HepG2 (cell line): ENCODE data around the gene CTBP1. TPM values are rescaled to one million over a fixed set of nuclear protein-coding genes. Genes with fewer than 3 reads are reported as not detected.

Experiments
- ARID2 ChIP-seq: sonication (generic); formaldehyde crosslinking; IDR thresholded peaks from 2 replicates; pipeline ENCODE4 v1.8.1; 2022; ENCODE audit warnings: mild to moderate bottlenecking, missing genetic modification reagents, borderline replicate concordance
- ATRX ChIP-seq: sonication (generic); formaldehyde crosslinking; IDR thresholded peaks from 2 replicates; pipeline ENCODE4 v1.4.0; 2020; ENCODE audit warnings: missing genetic modification reagents, borderline replicate concordance
- BRD4 ChIP-seq: sonication (generic); formaldehyde crosslinking; IDR thresholded peaks from 2 replicates; pipeline ENCODE4 v1.4.0; 2020; ENCODE audit warnings: missing genetic modification reagents
- DNMT3B ChIP-seq: conservative IDR thresholded peaks from 2 replicates; pipeline ENCODE4 v1.6.1; 2016; ENCODE audit warnings: missing biosample characterization, control low read depth
- JUN ChIP-seq: sonication (generic); formaldehyde crosslinking; IDR thresholded peaks from 2 replicates; pipeline ENCODE4 v1.4.0; 2020; ENCODE audit warnings: mild to moderate bottlenecking, missing genetic modification reagents
- JUNB ChIP-seq: sonication (generic); formaldehyde crosslinking; IDR thresholded peaks from 2 replicates; pipeline ENCODE4 v1.8.0; 2022; ENCODE audit warnings: missing genetic modification reagents, mild to moderate bottlenecking, borderline replicate concordance
- MED8 ChIP-seq: sonication (generic); formaldehyde crosslinking; IDR thresholded peaks from 2 replicates; pipeline ENCODE4 v1.8.1; 2023; ENCODE audit warnings: mild to moderate bottlenecking, missing genetic modification reagents; ENCODE audit not compliant: insufficient replicate concordance
- PPARG ChIP-seq: conservative IDR thresholded peaks from 2 replicates; pipeline ENCODE4 v1.6.1; 2016; ENCODE audit warnings: missing biosample characterization, missing genetic modification reagents
- SMAD9 ChIP-seq: sonication (generic); formaldehyde crosslinking; IDR thresholded peaks from 2 replicates; pipeline ENCODE4 v1.5.1; 2020; ENCODE audit warnings: mild to moderate bottlenecking, missing genetic modification reagents
- SRY ChIP-seq: sonication (generic); formaldehyde crosslinking; IDR thresholded peaks from 2 replicates; pipeline ENCODE4 v1.8.0; 2022; ENCODE audit warnings: mild to moderate bottlenecking, missing genetic modification reagents
- TMF1 ChIP-seq: sonication (generic); formaldehyde crosslinking; IDR thresholded peaks from 2 replicates; pipeline ENCODE4 v1.8.1; 2022; ENCODE audit warnings: low read depth, missing genetic modification reagents
- ZC3H13 ChIP-seq: sonication (generic); formaldehyde crosslinking; IDR thresholded peaks from 2 replicates; pipeline ENCODE4 v1.8.1; 2023; ENCODE audit warnings: mild to moderate bottlenecking, missing genetic modification reagents, moderate library complexity
- ZFP90 ChIP-seq: sonication (generic); formaldehyde crosslinking; IDR thresholded peaks from 2 replicates; pipeline ENCODE4 v1.8.0; 2022; ENCODE audit warnings: missing genetic modification reagents, mild to moderate bottlenecking, inconsistent platforms, borderline replicate concordance
- ZFY ChIP-seq: sonication (generic); formaldehyde crosslinking; IDR thresholded peaks from 2 replicates; pipeline ENCODE4 v1.4.0; 2020; ENCODE audit warnings: missing genetic modification reagents
- ZNF101 ChIP-seq: sonication (generic); formaldehyde crosslinking; IDR thresholded peaks from 2 replicates; pipeline ENCODE4 v1.4.0; 2020; ENCODE audit warnings: mild to moderate bottlenecking, low read depth, missing genetic modification reagents, borderline replicate concordance
- ZNF234 ChIP-seq: sonication (generic); formaldehyde crosslinking; conservative IDR thresholded peaks from 2 replicates; pipeline ENCODE4 v1.5.1; 2020; ENCODE audit warnings: mild to moderate bottlenecking, missing genetic modification reagents
- ZNF367 ChIP-seq: sonication (generic); formaldehyde crosslinking; IDR thresholded peaks from 2 replicates; pipeline ENCODE4 v1.4.0; 2020; ENCODE audit warnings: missing genetic modification reagents, borderline replicate concordance
- ZNF496 ChIP-seq: sonication (generic); formaldehyde crosslinking; IDR thresholded peaks from 2 replicates; pipeline ENCODE4 v1.8.1; 2023; ENCODE audit warnings: mild to moderate bottlenecking, moderate library complexity, missing genetic modification reagents; ENCODE audit not compliant: insufficient replicate concordance
- ZNF510 ChIP-seq: sonication (generic); formaldehyde crosslinking; IDR thresholded peaks from 2 replicates; pipeline ENCODE4 v1.4.0; 2020; ENCODE audit warnings: low read depth, mild to moderate bottlenecking, missing genetic modification reagents
- ZNF556 ChIP-seq: sonication (generic); formaldehyde crosslinking; IDR thresholded peaks from 2 replicates; pipeline ENCODE4 v1.4.0; 2020; ENCODE audit warnings: mild to moderate bottlenecking, missing genetic modification reagents, borderline replicate concordance
- ZNF672 ChIP-seq: sonication (generic); formaldehyde crosslinking; IDR thresholded peaks from 2 replicates; pipeline ENCODE4 v1.8.1; 2022; ENCODE audit warnings: missing genetic modification reagents
- ZNF781 ChIP-seq: sonication (generic); formaldehyde crosslinking; IDR thresholded peaks from 2 replicates; pipeline ENCODE4 v1.5.1; 2020; ENCODE audit warnings: borderline replicate concordance, mild to moderate bottlenecking, missing genetic modification reagents; ENCODE audit errors: not compliant biosample characterization
- ZNF792 ChIP-seq: IDR thresholded peaks from 2 replicates; pipeline ENCODE4 v1.6.1; 2016
- ZSCAN29 ChIP-seq: sonication (generic); formaldehyde crosslinking; conservative IDR thresholded peaks from 2 replicates; pipeline ENCODE4 v1.4.0; 2020; ENCODE audit warnings: mild to moderate bottlenecking, missing genetic modification reagents
- polyA plus RNA-seq, 8 experiments: library from polyadenylated mRNA; depleted of rRNA in 3 of 8; stranded (reverse) in 7 of 8; unstranded in 1 of 8; fragments of >200 nt; fragmentation: Illumina TruSeq in 4 of 8; extraction: Trizol in 4 of 8; gene quantifications; 2 replicates each; pipeline versions ENCODE4 v1.2.1 to v1.2.3, GENCODE V29; 2011 to 2016; ENCODE audit warnings: low read depth in 4 of 8, missing spikeins in 1 of 8, mixed read lengths in 1 of 8; ENCODE audit not compliant: insufficient read depth in 1 of 8
- total RNA-seq, 5 experiments: library from RNA; depleted of rRNA; stranded (reverse); fragments of >200 nt; fragmentation: Illumina TruSeq; extraction: Trizol; gene quantifications; 2 replicates each; pipeline ENCODE4 v1.2.3, GENCODE V29; 2016; ENCODE audit warnings: low read depth in 1 of 5
- TF ChIP-seq, protein P1 (sequence below): sonication (generic); formaldehyde crosslinking; IDR thresholded peaks from 2 replicates; pipeline ENCODE4; 2020; ENCODE audit warnings: missing genetic modification reagents, mild to moderate bottlenecking, borderline replicate concordance
- TF ChIP-seq, protein P2 (sequence below): sonication (generic); formaldehyde crosslinking; IDR thresholded peaks from 2 replicates; pipeline ENCODE4 v1.5.1; 2020; ENCODE audit warnings: missing genetic modification reagents, mild to moderate bottlenecking, borderline replicate concordance
- TF ChIP-seq, protein P3 (sequence below): sonication (generic); formaldehyde crosslinking; IDR thresholded peaks from 2 replicates; pipeline ENCODE4 v1.4.0; 2020; ENCODE audit warnings: mild to moderate bottlenecking, missing genetic modification reagents

Gene CTBP1
- total and polyA plus RNA-seq, 2 of the 13 experiments (the other 11 are each of a cell fraction or from before 2014, with no cell fraction given): 78.5 to 112 TPM

DNA sequence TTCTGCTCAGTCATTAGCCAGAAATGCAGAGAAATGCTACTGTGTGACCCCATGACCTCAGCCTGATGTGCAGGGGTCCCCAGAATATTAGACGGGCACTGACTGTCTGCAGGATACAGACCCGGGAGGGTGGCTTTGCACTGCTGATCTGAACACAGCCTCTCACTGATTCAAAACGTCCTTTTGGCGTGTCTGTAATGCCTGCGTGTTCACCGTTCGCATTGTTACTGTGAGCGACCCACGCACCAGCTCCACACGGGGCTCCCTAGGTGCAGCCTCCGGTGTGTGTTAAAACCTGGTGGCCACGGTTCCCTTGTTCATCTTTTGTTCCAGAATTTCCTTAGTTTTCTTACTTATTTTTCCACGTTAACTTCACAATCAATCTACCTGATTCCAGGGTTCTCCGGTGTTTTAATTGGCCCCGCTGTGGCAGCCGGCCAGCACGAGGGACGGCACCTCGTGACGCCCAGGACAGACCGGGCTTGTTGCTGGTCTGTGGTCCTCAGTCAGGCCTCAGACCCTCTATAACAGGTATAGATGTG is 44.6 kb downstream of the CTBP1 start (continued):
- no peak for TF ChIP-seq BRD4
- TF ChIP-seq ZFY (CRISPR knock-in tag): no peak
- peak; percentile 22; the same call in 1 of the 2 replicates for TF ChIP-seq ZNF556 (CRISPR knock-in tag)
- TF ChIP-seq SMAD9 (CRISPR knock-in tag): no peak
- TF ChIP-seq ZNF510 (CRISPR knock-in tag): 0 out of 2 replicates have a peak, but pooled peaks have one; percentile 23
- no peak for TF ChIP-seq MED8
- no peak for TF ChIP-seq ZNF234 (CRISPR knock-in tag)
- TF ChIP-seq ZFP90 (CRISPR knock-in tag): no peak
- TF ChIP-seq ARID2 (CRISPR knock-in tag): no peak
- no peak for TF ChIP-seq ZNF496
- no peak for TF ChIP-seq DNMT3B (CRISPR knock-in tag)
- TF ChIP-seq ZNF101 (CRISPR knock-in tag): 0 out of 2 replicates have a peak, but pooled peaks have one; percentile 75
- TF ChIP-seq PPARG (CRISPR knock-in tag): no peak
- TF ChIP-seq, protein P1, sequence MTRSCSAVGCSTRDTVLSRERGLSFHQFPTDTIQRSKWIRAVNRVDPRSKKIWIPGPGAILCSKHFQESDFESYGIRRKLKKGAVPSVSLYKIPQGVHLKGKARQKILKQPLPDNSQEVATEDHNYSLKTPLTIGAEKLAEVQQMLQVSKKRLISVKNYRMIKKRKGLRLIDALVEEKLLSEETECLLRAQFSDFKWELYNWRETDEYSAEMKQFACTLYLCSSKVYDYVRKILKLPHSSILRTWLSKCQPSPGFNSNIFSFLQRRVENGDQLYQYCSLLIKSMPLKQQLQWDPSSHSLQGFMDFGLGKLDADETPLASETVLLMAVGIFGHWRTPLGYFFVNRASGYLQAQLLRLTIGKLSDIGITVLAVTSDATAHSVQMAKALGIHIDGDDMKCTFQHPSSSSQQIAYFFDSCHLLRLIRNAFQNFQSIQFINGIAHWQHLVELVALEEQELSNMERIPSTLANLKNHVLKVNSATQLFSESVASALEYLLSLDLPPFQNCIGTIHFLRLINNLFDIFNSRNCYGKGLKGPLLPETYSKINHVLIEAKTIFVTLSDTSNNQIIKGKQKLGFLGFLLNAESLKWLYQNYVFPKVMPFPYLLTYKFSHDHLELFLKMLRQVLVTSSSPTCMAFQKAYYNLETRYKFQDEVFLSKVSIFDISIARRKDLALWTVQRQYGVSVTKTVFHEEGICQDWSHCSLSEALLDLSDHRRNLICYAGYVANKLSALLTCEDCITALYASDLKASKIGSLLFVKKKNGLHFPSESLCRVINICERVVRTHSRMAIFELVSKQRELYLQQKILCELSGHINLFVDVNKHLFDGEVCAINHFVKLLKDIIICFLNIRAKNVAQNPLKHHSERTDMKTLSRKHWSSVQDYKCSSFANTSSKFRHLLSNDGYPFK (CRISPR knock-in tag): no peak
- TF ChIP-seq SRY (CRISPR knock-in tag): peak; percentile 6; the same call in 1 of the 2 replicates
- no peak for TF ChIP-seq ATRX (CRISPR knock-in tag)
- TF ChIP-seq ZNF781 (CRISPR knock-in tag): peak; percentile 84
- TF ChIP-seq ZNF367 (CRISPR knock-in tag): no peak
- TF ChIP-seq, protein P2, sequence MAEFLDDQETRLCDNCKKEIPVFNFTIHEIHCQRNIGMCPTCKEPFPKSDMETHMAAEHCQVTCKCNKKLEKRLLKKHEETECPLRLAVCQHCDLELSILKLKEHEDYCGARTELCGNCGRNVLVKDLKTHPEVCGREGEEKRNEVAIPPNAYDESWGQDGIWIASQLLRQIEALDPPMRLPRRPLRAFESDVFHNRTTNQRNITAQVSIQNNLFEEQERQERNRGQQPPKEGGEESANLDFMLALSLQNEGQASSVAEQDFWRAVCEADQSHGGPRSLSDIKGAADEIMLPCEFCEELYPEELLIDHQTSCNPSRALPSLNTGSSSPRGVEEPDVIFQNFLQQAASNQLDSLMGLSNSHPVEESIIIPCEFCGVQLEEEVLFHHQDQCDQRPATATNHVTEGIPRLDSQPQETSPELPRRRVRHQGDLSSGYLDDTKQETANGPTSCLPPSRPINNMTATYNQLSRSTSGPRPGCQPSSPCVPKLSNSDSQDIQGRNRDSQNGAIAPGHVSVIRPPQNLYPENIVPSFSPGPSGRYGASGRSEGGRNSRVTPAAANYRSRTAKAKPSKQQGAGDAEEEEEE (CRISPR knock-in tag): 0 out of 2 replicates have a peak, but pooled peaks have one; percentile 5
- TF ChIP-seq ZNF672 (CRISPR knock-in tag): no peak
- no peak for TF ChIP-seq TMF1 (CRISPR knock-in tag)
- 0 out of 2 replicates have a peak, but pooled peaks have one; percentile 15 for TF ChIP-seq ZSCAN29 (CRISPR knock-in tag)
- TF ChIP-seq, protein P3, sequence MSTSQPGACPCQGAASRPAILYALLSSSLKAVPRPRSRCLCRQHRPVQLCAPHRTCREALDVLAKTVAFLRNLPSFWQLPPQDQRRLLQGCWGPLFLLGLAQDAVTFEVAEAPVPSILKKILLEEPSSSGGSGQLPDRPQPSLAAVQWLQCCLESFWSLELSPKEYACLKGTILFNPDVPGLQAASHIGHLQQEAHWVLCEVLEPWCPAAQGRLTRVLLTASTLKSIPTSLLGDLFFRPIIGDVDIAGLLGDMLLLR (CRISPR knock-in tag): no peak
- peak; percentile 48; the same call in 1 of the 2 replicates for TF ChIP-seq ZC3H13 (CRISPR knock-in tag)
- no peak for TF ChIP-seq ZNF792 (CRISPR knock-in tag)
- TF ChIP-seq JUNB (CRISPR knock-in tag): no peak
- TF ChIP-seq JUN (CRISPR knock-in tag): no peak
